Motor neuron (in vitro differentiated cells): Measurements from ENCODE around the gene MPV17L2. TPM values are rescaled to one million over a fixed set of nuclear protein-coding genes. Genes with fewer than 3 reads are reported as not detected.

Experiments
- ATAC-seq, 8 experiments: fragments of 200-7000 bp; cut with Tn5 transposase; replicated peaks in 6 of 8; 2 replicates each; pipeline ENCODE4 v1.8.0; 2021; ENCODE audit warnings: mild to moderate bottlenecking in 8 of 8, moderate library complexity in 8 of 8
- H3K27ac ChIP-seq, 2 donors: fragments of 250-450 bp; sonication (Bioruptor Pico); 2 replicates each; pipeline ENCODE4 v1.9.0; 2021; ENCODE audit warnings: antibody characterized with exemption in 2 of 2, mild to moderate bottlenecking in 2 of 2, moderate library complexity in 1 of 2
- H3K4me1 ChIP-seq, 2 donors: fragments of 250-450 bp; sonication (Bioruptor Pico); replicated peaks in 1 of 2; 2 replicates each; pipeline ENCODE4 v1.6.1; 2021; ENCODE audit warnings: antibody characterized with exemption in 2 of 2, mild to moderate bottlenecking in 2 of 2, moderate library complexity in 1 of 2
- H3K4me3 ChIP-seq, 5 donors: fragments of 250-450 bp; sonication (Bioruptor Pico); 2 replicates each; pipeline ENCODE4 v1.9.0; 2021; ENCODE audit warnings: antibody characterized with exemption in 5 of 5, mild to moderate bottlenecking in 5 of 5, moderate library complexity in 4 of 5
- WGBS, 10 experiments: fragments of 450-650 bp; shearing (Covaris generic); methylation state at CpG; one replicate each; pipeline ENCODE4 v1.0.0; 2022; 5-methylcytosine and 5-hydroxymethylcytosine counted together
- in situ Hi-C, 9 experiments: fragments of 400-800 bp; cut with MboI; loops; one replicate each; pipeline ENCODE4 v1.15.0; 2021; ENCODE audit warnings: low sequenced_read_pairs in 9 of 9, low pct_unique_long_range_greater_than_20kb in 2 of 9; ENCODE audit not compliant: unreplicated experiment in 9 of 9
- total RNA-seq, 8 experiments: library from RNA; unstranded; fragments of 300-600 nt; gene quantifications; 2 replicates each; pipeline versions ENCODE4 v1.2.3 to v1.2.4, GENCODE V29; 2022

The MPV17L2 gene
- total RNA-seq, 8 experiments from 2014 or later = 6.6 to 22.9 (median 11.1) TPM

- in situ Hi-C loops = no loop called here
- WGBS, 10 experiments = 67 to 83% (median 80%) methylated on average over 1 to 10 of the region's 18 CpGs; no CpG with 5 or more reads in 3 of the 10 experiments
- Histone ChIP-seq H3K27ac (no peak overlapping the region), H3K4me3 (no peak overlapping the region), H3K4me1 (peaks cover 12 to 30% of the 10 kb centered on the region in 2 donors)
- no peak for ATAC-seq
Measured at GRCh38 chr19:18226956-18227780, 34.1 kb downstream of the MPV17L2 start.

- in situ Hi-C loops = no loop called here
- ATAC-seq = no peak
- WGBS, 10 experiments = 55 to 92% (median 68%) methylated on average over 2 to 6 of the region's 6 CpGs; no CpG with 5 or more reads in 6 of the 10 experiments
- no peak overlapping the region for H3K4me3 ChIP-seq
- no peak overlapping the region for H3K27ac ChIP-seq
- H3K4me1 ChIP-seq = peaks cover 14 to 34% of the 10 kb centered on the region in 2 donors
Measured at GRCh38 chr19:18227781-18228271, 34.8 kb downstream of the MPV17L2 start.

GRCh38 chr19:18229474-18229873 lies 36.5 kb downstream of the MPV17L2 start:
- peaks cover 20 to 35% of the 10 kb centered on the region in 2 donors for H3K4me1 ChIP-seq
- 0 to 100% (median 53%) methylated on average over 1 to 5 of the region's 5 CpGs; no CpG with 5 or more reads in 3 of the 10 experiments for WGBS, 10 experiments
- no peak overlapping the region for H3K27ac ChIP-seq
- in situ Hi-C loops = no loop called here
- H3K4me3 ChIP-seq = no peak overlapping the region
- no peak for ATAC-seq

DNA sequence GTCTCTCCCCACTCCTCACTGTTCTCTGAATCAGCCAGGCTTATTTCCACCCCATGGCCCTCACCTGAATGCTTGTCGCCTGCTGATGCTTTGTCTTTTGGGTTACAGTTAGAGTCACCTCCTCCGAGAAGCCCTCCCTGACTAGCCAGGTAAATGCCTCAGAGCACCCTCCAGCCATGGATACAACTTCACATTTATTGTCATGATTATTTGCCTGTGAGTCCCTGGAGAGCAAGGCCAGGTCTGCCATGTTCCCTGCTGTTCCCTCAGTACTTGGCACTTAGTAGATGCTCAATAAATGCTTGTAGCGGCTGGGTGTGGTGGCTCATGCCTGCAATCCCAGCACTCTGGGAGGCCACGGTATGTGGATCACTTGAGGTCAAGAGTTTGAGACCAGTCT lies 36.9 kb downstream of the MPV17L2 start:
- WGBS, 10 experiments = 10 to 100% (median 71%) methylated on average over 1 to 4 of the region's 4 CpGs; no CpG with 5 or more reads in 3 of the 10 experiments
- ATAC-seq = no peak
- H3K4me1 ChIP-seq = peaks cover 20 to 34% of the 10 kb centered on the region in 2 donors
- in situ Hi-C loops = no loop called here
- no peak overlapping the region for H3K4me3 ChIP-seq
- H3K27ac ChIP-seq = no peak overlapping the region

DNA sequence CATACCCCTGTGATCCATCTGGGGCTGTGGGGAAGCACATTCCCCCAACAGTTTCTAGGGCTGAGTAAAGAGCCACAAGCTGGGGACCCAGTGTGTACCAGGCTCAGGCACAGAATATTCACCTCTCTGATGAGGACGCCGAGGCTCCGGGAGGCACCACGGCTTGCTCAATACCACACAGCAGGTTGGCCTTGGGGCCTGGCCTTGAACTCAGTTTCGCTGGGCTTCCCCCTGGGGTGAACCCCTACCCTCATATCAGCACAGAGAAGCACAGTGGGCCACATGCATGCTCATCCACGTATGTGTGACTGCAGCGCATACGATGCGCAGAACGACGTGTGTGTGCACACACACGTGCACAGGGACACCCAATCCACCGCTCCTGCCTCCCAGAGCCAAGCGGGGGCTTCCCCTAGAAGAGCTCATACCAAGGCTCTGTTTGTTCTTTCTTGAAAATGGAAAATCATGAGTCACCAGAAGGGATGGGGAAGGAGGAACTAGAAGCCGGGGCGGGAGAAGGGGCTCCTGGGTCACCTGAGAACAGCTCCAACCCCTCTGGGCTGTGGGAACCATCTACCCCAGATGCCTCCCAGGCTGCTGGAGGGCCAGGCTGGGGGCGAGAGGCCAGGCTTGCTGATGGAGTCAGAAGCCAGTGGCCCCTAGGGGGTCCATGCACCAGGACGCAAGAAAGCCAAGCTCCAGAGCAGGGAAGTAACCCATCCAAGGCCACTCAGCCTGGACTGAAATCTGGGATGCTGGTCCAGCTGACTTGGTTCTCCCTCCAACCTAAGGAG lies 38.1 kb downstream of the MPV17L2 start:
- ATAC-seq = peak in 6 of 8 experiments; percentile 2 to 38 (median 20)
- WGBS, 10 experiments = 50 to 89% (median 75%) methylated on average over 3 to 4 of the region's 18 CpGs; no CpG with 5 or more reads in 7 of the 10 experiments
- in situ Hi-C loops = no loop called here
- Histone ChIP-seq H3K4me3 (no peak overlapping the region), H3K4me1 (peaks cover 15 to 22% of the 10 kb centered on the region in 2 donors), H3K27ac (peak overlapping the region in 1 of 2 donors; percentile 42)

GRCh38 chr19:18231775-18232174 lies 38.8 kb downstream of the MPV17L2 start:
- H3K27ac ChIP-seq = no peak overlapping the region
- in situ Hi-C loops = no loop called here
- H3K4me3 ChIP-seq = no peak overlapping the region
- H3K4me1 ChIP-seq = peaks cover 13 to 20% of the 10 kb centered on the region in 2 donors
- 0 to 20% methylated on average over 1 of the region's 4 CpGs; no CpG with 5 or more reads in 8 of the 10 experiments for WGBS, 10 experiments
- peak in 2 of 8 experiments; percentile 2 to 5 for ATAC-seq

GRCh38 chr19:18232540-18233223 lies 39.7 kb downstream of the MPV17L2 start:
- Histone ChIP-seq H3K27ac (peak overlapping the region; percentile 35 to 36), H3K4me1 (peaks cover 13 to 20% of the 10 kb centered on the region in 2 donors), H3K4me3 (peak overlapping the region; percentile 39 to 62 (median 46))
- WGBS, 10 experiments = 8% methylated on average over 5 of the region's 46 CpGs; no CpG with 5 or more reads in 9 of the 10 experiments
- ATAC-seq = peak; percentile 45 to 90 (median 85)
- in situ Hi-C loops = no loop called here

DNA sequence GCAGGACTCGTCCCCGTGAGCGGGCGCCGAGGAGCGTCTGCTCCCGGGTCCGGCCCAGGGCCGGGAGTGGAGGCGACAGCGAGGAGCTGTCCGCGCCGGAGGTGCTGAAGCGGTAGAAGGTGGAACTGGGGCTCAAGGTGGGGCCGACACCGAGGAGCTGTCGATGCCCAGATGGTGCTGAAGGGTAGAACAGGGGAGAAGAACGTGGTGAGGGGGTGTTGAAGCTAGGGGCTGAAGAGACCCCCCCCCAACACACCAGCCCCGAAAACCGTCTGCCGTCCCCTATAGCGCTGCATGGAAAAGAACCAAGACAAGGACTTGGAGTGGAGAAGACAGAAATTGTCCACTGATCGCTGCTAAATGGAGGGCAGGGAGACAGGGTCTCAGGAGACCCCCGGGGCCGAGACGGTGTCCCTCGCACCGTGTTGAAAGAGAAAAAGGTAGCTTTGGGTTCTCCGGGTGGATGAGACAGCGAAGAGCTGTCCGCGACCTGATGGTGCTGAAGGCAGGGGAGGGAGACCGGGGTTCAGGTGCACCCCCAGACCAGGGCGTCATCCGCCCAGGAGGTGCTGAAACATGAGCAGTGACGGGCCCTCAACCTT lies 40.3 kb downstream of the MPV17L2 start:
- ATAC-seq = peak; percentile 49 to 97 (median 64)
- Histone ChIP-seq H3K4me3 (peak overlapping the region; percentile 39 to 62 (median 46)), H3K27ac (peak overlapping the region; percentile 16 to 36), H3K4me1 (peaks cover 13 to 20% of the 10 kb centered on the region in 2 donors)
- in situ Hi-C loops = no loop called here
- WGBS, 10 experiments = 8 to 50% (median 12%) methylated on average over 2 to 8 of the region's 37 CpGs; no CpG with 5 or more reads in 4 of the 10 experiments

GRCh38 chr19:18234194-18234593 lies 41.2 kb downstream of the MPV17L2 start:
- WGBS, 10 experiments = 0 to 80% (median 22%) methylated on average over 1 to 2 of the region's 6 CpGs; no CpG with 5 or more reads in 6 of the 10 experiments

GRCh38 chr19:18239303-18239702 lies 46.3 kb downstream of the MPV17L2 start:
- in situ Hi-C loops = no loop called here
- Histone ChIP-seq H3K4me3 (no peak overlapping the region), H3K27ac (no peak overlapping the region), H3K4me1 (peaks cover under 1 to 2% of the 10 kb centered on the region in 2 donors)
- WGBS, 10 experiments = 19 to 80% (median 49%) methylated on average over 1 to 8 of the region's 12 CpGs; no CpG with 5 or more reads in 4 of the 10 experiments
- ATAC-seq = no peak

More at GRCh38 chr19:18234194-18234593, 41.2 kb downstream of the MPV17L2 start:
- ATAC-seq = no peak
- H3K27ac ChIP-seq = no peak overlapping the region
- in situ Hi-C loops = no loop called here
- peaks cover 13 to 20% of the 10 kb centered on the region in 2 donors for H3K4me1 ChIP-seq
- peak overlapping the region; percentile 39 to 62 (median 46) for H3K4me3 ChIP-seq

- WGBS, 10 experiments = 10 to 81% (median 62%) methylated on average over 1 to 5 of the region's 7 CpGs
- Histone ChIP-seq H3K4me3 (no peak overlapping the region), H3K27ac (no peak overlapping the region), H3K4me1 (no peaks in the 10 kb centered on the region)
- in situ Hi-C loops = no loop called here
- ATAC-seq = no peak
Measured at GRCh38 chr19:18245297-18245696, 52.3 kb downstream of the MPV17L2 start.
